NCI-H1694 (cell line): Measurements from ENCODE around the gene NINL.
"Not testable (repeated sequence)": the region's sequence is repeated elsewhere in the genome, so short reads cannot be mapped to it uniquely, and the experiment has no call there.

ENCODE experiments used
- DNase-seq: peaks from one replicate; lab custom pipeline; 2025; lab: John Stamatoyannopoulos, UW

NINL gene

DNA sequence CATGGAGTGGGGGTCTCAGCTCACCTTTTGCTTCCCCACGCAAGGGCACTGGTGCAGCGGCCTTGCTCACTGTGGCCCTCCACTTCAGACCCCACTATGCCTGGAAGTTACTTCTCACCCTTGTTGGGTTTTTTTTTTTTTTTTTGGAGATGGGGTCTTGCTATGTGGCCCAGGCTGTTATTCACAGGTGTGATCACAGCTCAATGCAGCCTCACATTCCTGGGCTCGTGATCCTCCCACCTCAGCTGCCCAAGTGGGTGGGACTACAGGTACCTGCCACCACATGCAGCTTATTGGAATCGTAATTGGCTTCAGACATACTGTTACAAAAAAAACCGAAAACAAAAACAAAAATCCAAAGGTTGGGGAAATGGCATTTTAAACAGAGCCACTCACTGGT, 32.4 kb downstream of the NINL start:
- no peak for DNase-seq

DNA sequence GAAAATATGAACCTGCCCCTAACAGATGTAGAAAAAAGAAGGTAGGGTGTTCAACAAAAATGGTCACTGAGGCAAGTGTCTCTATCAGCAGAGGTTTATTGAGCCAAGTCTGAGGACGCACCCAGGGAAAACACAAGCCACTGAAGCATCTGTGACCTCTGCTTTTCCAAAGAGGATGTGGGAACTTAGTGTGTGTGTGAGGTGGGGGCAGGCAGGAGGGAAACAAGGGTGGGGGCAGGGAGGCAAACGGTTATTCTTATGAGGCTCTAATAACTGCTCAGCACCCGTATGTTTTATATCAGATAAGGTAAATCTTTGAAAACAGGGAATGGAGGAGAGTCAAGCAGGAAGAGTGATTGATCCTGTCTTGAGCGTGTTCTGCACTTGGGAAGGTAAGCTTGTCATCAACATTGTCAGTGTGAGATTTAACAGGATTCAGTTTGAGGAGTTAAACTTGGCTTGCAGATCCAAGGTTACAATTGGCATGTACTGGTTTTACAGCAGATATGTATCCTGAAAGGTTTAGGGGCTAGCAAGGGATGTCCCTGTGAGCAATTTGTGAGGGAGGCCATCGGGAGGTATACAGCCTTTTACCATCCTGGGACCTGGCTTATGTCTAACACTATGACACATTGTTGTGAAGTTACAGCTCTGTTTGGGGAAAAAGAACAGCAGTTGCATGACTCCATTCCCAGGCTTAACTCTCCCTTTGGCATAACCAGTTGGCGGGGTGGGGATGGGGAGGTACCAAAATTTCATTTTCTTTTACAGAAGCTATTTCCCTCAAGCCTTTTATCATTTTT, 33.7 kb downstream of the NINL start:
- no peak for DNase-seq

DNA sequence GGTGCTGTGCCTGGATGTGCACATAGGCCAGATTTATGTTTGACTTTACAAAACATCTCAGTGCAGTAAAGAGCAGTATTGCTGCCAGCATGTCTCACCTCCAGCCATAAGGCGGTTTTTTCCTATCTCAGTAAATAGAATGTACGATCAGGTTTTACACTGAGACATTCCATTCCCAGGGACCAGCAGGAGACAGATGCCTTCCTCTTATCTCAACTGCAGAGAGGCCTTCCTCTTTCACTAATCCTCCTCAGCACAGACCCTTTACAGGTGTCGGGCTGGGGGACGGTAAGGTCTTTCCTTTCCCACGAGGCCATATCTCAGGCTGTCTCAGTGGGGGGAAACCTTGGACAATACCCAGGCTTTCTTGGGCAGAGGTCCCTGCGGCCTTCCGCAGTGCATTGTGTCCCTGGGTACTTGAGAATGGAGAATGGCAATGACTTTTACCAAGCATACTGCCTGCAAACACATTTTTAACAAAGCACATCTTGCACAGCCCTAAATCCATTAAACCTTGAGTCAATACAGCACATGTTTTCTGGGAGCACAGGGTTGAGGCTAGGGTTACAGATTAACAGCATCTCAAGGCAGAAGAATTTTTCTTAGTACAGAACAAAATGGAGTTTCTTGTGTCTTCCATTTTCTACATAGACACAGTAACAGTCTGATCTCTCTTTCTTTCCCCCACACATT, 34.5 kb downstream of the NINL start:
- DNase-seq: not testable (repeated sequence)

DNA sequence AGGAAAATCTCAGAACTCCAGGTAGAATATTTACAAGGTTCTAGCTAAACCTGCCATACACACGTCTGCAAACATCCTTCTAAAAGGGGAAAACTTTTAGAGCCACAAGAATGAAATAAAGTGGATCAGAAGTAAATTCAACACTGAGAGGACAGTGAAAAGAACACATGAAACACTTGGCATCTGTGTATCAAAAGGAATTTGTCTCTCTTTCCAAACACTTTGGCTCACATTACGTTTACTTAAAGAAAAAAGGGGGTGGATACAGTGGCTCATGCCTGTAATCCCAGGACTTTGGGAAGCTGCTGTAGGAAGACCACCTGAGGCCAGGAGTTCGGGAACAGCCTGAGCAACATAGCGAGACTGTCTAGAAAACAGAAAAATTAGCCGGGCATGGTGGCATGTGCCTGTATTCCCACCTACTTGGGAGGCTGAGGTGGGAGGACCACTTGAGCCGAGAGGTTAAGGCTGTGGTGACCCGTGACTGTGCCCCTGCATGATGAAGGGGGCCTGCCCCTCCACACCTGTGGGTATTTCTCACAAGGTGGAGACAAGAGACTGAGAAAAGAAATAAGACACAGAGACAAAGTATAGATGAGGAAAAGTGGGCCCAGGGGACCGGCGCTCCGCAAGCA, 35.4 kb downstream of the NINL start:
- DNase-seq: no peak

DNA sequence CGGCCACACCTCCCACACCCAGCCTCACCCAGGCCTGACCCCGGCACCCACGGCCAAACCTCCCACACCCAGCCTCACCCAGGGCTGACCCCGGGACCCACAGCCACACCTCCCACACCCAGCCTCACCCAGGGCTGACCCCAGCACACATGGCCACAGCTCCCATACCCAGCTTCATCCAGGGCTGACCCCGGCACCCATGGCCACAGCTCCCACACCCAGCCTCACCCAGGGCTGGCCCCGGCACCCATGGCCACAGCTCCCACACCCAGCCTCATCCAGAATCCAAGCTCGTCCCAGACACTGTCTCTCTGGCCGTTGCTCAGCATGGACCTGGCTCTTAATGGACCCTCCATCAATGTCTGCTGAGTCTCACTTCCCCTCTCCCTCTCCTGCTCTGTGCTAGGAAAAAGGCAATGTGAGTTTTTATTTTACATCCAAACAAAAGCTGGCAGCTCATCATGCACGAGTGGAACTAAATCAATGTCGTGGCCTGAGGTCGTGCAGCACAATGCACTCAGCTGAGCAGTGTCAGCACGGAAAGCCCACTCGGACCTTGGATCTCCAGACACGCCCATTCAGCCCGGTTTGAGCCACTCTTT, 36.1 kb downstream of the NINL start:
- DNase-seq: no peak

DNA sequence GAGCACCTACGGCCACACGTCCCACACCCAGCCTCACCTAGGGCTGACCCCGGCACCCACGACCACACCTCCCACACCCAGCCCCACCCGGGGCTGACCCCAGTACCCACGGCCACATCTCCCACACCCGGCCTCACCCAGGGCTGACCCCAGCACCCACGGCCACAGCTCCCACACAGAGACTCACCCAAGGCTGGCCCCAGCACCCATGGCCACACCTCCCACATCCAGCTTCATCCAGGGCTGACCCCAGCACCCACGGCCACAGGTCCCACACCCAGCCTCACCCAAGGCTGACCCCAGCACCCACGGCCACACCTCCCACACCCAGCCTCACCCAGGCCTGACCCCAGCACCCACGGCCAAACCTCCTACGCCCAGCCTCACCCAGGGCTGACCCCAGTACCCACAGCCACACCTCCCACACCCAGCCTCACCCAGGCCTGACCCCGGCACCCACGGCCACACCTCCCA, 36.7 kb downstream of the NINL start:
- no peak for DNase-seq

DNA sequence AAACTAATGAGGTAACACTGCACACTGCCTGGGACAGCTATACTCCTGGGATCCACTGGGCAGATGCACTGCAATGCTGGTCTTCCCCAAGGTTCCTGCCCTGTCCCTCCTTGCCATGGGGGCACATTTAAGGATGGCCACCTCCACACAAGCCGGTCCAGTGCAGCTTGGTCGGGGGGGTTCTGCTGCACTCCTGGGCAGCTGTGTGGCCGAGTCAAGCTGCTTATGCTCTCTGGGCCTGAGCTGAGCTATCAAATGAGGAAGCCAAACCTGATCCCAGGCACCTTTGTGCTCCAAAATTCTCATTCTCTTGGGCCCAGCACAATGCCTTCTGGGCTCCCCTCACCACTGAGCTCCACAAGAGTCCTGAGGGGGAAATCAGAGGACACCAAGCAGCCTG, 37.3 kb downstream of the NINL start:
- no peak for DNase-seq

DNA sequence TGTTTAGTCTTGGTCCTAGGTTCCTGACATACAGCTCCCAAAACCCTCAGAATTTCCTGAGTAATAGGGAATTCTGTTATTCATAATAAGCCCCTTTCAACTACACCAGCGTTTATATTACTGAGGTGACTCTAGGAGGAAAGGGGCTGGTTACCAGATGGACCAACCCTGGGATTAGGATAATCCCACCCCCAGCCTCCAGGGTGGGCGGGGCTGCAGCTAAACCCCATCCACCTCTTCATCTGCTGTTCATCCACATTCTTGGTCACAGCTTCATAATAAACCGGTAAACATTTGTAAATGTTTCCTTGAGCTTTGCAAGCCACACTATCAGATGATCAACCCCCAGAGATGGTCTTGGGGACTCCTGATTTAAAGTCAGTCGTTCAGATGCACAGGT, 38.3 kb downstream of the NINL start:
- no peak for DNase-seq

DNA sequence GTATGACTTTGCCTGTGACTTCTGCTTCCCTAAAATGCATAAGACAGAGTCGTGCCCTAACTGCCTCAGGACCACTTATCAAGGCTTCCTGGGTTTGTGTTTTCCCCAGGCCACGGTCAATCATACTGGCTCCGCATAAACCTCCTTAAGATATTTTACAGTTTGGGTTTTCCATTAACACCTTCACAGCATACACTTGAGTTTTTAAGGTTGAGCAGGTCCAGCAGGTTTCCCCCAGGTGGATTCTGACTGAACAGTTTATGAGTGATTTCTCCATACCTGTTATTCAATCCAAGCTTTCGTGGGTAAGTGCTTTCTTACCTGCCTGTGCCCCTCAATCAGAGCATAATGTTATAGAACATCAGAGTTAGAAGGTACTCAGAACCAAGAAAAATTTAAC, 39.3 kb downstream of the NINL start:
- DNase-seq: no peak

DNA sequence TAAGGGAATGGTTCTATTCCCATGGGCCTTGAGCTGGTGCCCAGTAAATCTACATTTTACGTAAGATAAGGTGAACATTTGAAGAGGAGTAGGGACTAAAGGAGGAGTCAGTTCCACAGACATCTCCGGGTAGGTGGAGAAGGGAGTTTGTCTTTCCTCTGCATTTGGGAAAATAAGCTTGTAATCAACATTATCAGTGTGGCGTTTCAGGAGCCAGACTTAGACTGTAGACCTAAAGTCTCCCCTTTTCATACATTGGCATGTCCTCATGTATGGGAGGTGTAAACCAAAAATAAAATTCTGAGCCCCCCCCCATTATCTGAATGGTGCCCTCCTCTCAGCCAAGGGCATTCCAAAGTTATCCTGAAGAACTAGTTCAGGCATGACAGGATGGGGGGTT, 40.2 kb downstream of the NINL start:
- no peak for DNase-seq

DNA sequence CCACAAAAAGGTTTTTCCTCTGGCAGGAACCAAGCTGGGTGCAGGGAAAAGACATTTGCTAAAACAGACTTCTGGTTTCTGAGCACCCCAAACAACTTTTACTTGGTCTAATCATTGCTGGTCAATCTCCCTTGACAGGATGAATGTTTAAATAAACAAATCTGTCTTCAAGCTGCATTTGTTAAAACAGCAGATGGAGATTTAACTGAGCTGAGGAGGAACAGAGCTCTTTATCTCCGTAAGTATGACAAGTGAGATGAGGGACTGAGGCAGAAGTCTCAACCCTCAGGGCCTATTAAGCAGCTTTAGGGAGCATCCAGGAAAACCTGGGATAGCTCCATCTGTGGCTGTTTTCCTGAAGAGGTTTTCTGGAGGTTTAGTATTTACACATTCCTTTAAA, 40.6 kb downstream of the NINL start:
- no peak for DNase-seq

DNA sequence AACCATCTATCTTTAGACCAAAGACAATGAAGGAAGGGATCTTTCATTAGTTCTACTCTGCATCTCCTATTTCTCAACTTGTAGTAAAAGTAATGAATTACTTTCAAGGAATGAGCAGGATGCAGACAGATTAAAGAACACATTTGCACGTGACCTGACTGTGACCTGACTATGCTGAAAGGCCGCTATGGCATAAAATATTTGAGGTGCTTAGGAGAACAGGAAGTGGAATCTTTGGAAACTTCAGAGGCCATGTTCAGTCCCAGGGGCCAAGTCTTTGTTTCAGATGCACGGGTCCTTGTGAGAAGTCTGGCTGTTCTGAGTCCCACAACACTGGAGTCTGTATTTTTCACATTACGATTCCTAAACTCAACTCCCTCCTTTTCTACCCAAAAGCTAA, 41.0 kb downstream of the NINL start:
- DNase-seq: no peak

DNA sequence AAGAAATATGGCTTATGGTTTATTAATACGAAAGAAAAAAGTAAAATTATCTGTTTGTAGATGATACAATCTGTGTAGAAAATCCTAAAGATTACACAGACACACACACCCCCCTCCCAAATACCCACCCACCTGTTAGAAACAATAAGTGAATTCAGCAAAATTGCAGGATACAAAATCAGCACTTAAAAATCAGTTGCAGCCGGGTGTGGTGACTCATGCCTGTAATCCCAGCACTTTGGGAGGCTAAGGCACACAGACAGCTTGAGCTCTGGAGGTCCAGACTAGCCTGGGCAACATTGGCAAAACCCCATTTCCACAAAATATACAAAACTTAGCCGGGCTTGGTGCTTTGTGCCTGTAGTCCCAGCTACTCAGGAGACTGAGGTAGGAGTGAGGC, 42.3 kb downstream of the NINL start:
- no peak for DNase-seq

DNA sequence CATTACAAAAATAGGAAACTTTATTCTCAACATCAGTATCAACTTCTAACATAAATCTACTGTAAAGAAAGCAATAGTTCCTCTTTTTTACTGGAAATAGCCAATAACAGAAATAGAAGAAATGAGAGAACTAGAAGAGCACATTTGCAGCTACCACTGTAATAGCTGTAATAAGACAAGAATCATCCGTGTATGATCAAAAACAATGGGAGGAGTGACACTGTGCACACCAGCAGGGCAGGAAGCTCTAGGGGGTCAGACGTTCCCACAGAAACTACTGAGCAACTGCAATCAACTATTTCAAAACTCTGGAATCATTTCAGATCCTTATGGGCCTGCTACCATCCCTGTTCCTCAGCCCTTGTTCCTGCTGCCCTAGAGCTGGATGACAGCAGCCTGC, 43.7 kb downstream of the NINL start:
- no peak for DNase-seq

DNA sequence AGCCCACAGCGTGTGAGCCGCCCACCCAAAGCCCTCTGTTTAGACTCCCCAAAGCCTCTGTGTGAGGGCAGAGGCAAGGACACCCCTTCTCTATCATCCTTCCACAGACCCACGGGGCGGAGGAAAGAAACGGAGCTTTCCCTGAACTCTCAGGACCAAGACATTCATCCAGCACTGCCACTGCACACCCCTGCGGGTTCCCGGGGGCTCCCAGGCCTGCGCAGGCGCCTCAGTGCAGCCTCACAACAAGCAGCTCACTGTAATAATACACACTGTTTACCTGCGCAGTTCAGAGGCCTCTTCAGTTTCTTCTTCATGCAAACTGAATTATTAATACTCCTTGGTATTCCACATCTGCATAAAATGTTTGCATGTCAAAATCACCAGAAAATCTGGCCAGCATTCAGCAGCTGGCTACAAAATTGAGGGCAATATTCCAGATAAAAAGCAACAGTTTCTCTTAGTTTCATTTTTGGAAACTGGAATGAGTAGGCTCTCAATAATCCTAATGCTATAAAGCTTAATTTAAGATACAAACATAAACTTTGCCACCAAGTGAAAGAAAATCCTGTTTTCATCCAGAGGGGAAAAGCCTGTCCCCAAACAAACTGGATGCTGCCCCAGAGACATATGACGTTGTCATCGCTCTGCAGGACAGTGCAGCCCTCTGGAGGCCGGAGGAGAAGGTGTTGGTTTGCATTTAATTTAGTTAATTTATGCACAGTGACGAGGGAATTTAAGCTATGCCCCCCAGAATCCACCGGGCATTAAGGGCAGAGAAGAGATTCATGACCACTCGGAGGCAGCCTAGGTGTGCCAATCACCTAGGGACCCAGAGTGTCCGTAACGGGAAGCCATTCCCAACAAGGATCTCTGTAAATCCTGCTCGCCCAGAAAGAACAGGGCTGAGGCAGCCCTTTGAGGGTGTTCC, 45.3 kb downstream of the NINL start:
- no peak for DNase-seq

DNA sequence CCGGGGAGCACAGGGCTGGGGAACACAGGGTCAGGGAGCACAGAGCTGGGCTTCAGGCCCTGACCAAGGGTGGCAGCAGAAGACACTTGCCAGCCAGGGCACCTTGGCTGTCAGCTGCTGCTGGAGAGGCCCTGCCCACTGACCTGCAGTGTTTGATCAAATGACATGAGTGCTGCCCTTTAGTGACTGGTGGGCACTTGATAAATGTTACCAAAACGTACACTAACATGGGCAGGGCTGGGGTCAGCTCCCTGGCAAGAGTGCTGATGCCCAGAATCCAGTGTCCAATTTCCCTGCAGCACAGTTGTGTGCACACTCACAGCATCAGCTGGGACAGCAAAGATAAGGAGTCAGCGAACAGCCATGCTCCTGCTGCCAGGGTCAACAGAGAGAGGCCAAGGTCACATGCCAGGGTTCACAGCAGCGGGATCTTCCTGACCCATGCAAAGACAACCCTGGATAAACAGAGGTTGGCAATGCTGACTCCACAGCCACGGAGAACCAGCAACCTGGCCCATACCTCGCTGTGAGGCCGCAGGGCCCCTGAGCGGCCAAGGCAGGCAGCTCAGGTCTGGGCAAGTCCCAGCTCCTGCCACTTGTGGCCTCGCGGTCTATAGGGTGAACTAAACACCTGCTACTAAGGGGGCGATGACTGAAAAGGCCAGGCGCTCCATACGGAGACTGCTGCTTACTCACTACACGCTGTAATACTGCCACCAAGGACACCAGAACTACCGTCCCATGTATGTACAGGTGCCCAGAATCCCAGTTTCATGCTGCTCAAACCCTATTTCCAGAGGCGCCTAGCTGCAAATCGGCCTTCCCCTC, 46.3 kb downstream of the NINL start:
- no peak for DNase-seq

DNA sequence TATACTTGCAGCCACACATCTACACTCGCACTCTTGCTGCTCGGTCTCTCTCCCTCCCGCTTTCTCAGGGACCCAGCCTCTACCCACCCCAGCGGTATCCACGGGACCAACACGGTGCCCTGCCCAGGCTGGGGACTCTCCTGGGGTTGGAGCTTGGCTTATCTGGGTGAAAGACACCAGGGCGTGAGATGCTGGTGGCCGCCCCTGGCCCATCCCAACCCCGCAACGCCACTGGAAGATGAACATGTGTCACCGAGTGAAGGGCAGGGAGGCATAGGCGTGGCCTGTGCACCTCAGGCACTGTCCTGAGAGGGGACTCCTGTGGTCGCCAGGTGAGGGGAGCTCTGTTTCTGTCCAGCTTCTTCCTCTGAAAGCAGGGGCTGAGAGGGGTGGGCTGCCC, 47.4 kb downstream of the NINL start:
- DNase-seq: no peak

DNA sequence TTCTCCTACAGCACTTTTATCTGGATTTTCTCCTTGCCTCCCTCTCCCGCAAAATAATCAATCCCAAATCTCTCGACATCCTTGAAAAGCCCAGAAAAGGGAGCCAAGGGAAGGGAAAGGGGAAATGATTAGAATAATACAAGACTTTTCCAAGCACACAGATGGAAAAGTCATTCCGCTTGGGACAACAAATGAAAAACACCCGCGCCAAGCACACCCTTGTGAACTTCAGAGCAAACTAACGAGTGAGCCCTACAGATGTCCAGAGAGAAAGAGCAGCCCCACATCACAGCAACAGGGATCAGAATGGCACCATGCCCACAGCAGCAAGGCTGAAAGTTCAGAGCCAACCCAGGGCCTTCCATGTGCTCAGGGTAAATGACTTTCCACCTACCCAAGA, 49.6 kb downstream of the NINL start:
- DNase-seq: no peak

DNA sequence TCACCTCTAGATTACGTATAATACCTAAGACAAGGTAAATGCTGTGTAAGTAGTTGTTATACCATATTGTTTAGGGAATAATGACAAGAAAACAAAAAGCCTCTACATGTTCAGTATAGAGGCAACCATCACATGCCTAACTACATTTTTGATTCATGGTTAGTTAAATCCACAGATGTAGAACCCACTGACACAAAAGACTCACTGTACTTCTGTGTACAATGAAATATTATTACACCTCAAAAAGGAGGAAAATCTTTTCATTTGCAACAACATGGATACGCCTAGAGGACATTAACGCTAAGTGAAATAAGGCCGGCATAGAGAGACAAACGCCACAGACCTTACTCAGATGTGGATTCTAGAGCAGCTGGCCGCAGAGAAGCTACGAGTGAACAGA, 50.5 kb downstream of the NINL start:
- DNase-seq: no peak

DNA sequence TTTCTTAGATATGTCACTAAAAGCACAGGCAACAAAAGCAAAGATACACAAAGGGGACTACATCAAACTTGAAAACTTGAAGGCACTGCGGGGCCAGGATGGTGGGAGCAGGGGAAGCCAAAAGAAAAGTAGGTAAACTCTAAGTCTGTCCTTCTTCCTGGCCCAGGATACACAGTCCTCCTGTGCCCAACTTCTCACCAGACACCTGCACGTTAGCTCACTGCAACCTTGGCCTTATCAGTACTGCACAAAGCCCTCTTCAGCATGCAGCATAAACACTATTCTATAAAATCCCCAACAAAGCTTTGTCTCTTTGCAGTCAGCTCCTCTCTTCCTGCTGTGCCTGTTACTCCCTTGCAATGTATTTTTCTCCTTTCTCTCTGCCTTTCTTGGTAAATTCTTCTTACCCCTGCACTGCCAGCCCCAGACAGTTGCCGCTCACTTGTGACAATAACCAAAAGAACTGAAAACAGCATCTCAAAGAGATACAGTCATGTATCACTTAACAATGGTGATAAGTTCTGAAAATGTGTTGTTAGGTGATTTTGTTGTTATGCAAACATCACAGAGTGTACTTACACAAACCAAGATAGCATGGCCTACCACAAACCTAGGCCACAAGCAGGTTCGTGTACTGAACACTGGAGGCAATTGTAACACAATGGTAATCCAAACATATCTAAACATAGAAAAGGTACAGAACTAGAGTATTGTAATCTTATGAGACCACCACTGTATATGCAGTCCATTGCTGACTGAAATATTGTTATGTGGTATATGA, 51.2 kb downstream of the NINL start:
- DNase-seq: no peak
